Calu3 (cell line): ENCODE data around the gene FILIP1L. TPM values are rescaled to one million over a fixed set of nuclear protein-coding genes. Genes with fewer than 3 reads are reported as not detected.

Source experiments
- BruUV-seq: library from RNA; stranded (reverse); fragments of 400-500 nt; replicated peaks from 2 replicates; lab custom pipeline; 2021; lab: Mats Ljungman, UMichigan
- CTCF ChIA-PET: fragments of 300-600 bp; sonication (Branson Sonifier 250); formaldehyde crosslinking; loops from one replicate; lab custom pipeline; 2022; ENCODE audit warnings: antibody characterized with exemption; lab: Charles Lee
- DNase-seq: peaks from one replicate; pipeline ENCODE4 v3.0.0; 2022
- H3K27ac Mint-ChIP-seq: one replicate; pipeline ENCODE4 v1.8.0; 2022; ENCODE audit warnings: mixed read lengths; ENCODE audit not compliant: unreplicated experiment
- H3K27me3 Mint-ChIP-seq: one replicate; pipeline ENCODE4 v1.8.0; 2022; ENCODE audit warnings: mixed read lengths; ENCODE audit not compliant: unreplicated experiment
- H3K36me3 Mint-ChIP-seq: one replicate; pipeline ENCODE4 v1.8.0; 2022; ENCODE audit warnings: mild to moderate bottlenecking, moderate library complexity, mixed read lengths; ENCODE audit not compliant: insufficient read depth, unreplicated experiment
- H3K4me1 Mint-ChIP-seq: one replicate; pipeline ENCODE4 v1.8.0; 2022; ENCODE audit warnings: mild to moderate bottlenecking, low read depth, mixed read lengths; ENCODE audit not compliant: unreplicated experiment
- H3K4me3 Mint-ChIP-seq: one replicate; pipeline ENCODE4 v1.8.0; 2022; ENCODE audit warnings: mild to moderate bottlenecking, low read depth, moderate library complexity, mixed read lengths; ENCODE audit not compliant: unreplicated experiment
- H3K9me3 Mint-ChIP-seq: one replicate; pipeline ENCODE4 v1.8.0; 2022; ENCODE audit warnings: low read depth, mixed read lengths; ENCODE audit not compliant: unreplicated experiment
- CTCF ChIP-seq: fragments of 200-600 bp; IDR thresholded peaks from one replicate; pipeline ENCODE4 v1.8.0; 2022; ENCODE audit warnings: antibody characterized with exemption; ENCODE audit not compliant: unreplicated experiment
- intact Hi-C: fragments of 100-400 bp; cut with micrococcal nuclease; formaldehyde crosslinking; loops from one replicate; pipeline ENCODE4 v1.10.0; 2022; ENCODE audit not compliant: unreplicated experiment
- total RNA-seq: library from RNA; stranded (reverse); gene quantifications from 2 replicates; pipeline ENCODE4 v1.2.3, GENCODE V29; 2022

FILIP1L gene
- total RNA-seq, 1 experiment from 2014 or later = 5.2 TPM

DNA sequence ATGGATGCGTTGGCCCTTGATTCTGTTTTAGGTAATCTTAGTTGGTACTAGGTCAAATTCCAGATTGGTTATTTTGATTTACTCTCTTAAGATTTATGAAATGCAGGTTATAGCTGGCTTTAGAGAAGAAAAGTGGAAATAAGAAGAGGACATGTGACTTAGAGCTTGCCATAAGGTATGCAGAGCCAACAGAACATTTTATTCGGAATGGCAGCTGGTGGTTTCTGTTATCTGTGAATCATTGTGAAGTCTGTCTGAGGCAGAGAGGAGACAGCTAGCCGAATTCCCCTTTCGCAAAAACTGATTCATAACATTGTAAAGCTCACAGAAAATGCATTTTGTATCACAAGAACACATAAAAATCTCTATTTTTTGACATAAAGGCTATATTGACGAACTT, 82.1 kb downstream of the FILIP1L start:
- Mint-ChIP-seq H3K4me1 (peaks cover 21% of the 10 kb centered on the region), H3K27me3 (no peaks in the 10 kb centered on the region), H3K4me3 (no peak overlapping the region), H3K9me3 (no peaks in the 10 kb centered on the region), H3K36me3 (no peaks in the 10 kb centered on the region), H3K27ac (no peak overlapping the region)
- intact Hi-C loops = no loop called here
- CTCF ChIA-PET = no interaction called here
- no peak for DNase-seq
- TF ChIP-seq CTCF = no peak
- no TSS peak for BruUV-seq

DNA sequence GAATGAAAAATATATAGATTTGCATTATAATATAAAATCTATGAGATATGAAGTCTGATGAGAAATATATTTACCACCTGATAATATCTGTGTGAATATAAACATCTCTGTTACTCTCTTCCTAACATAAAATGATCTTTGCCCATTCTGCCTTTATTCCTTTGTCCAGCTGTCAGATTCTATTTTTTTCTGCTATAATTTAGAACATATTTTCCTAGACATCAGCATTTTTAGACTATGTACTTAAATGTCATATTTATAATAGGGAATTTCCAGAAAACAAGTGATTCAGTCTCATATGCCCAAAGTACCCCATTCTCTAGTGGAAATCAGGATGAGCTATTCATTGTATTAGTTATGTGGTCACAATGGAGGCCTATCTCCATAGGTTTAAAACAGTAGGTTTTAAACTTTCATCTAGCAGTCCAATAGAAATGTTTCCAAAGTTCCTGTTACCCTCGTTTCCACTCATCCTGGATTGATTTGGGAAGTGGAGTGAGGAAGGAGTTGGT, 83.3 kb downstream of the FILIP1L start:
- CTCF ChIA-PET = no interaction called here
- BruUV-seq = no TSS peak

GRCh38 chr3:100030346-100030745, 84.0 kb downstream of the FILIP1L start:
- DNase-seq = no peak
- Mint-ChIP-seq H3K27ac (no peak overlapping the region), H3K4me1 (peaks cover 16% of the 10 kb centered on the region), H3K27me3 (no peaks in the 10 kb centered on the region), H3K36me3 (no peaks in the 10 kb centered on the region), H3K4me3 (no peak overlapping the region), H3K9me3 (no peaks in the 10 kb centered on the region)
- no peak for TF ChIP-seq CTCF
- intact Hi-C loops = no loop called here
- CTCF ChIA-PET = no interaction called here
- no TSS peak for BruUV-seq

More for the DNA sequence above, 83.3 kb downstream of the FILIP1L start:
- H3K4me3 Mint-ChIP-seq = no peak overlapping the region
- intact Hi-C loops = no loop called here
- H3K36me3 Mint-ChIP-seq = no peaks in the 10 kb centered on the region
- TF ChIP-seq CTCF = no peak
- DNase-seq = no peak
- H3K4me1 Mint-ChIP-seq = peaks cover 16% of the 10 kb centered on the region
- no peak overlapping the region for H3K27ac Mint-ChIP-seq
- H3K9me3 Mint-ChIP-seq = no peaks in the 10 kb centered on the region
- H3K27me3 Mint-ChIP-seq = no peaks in the 10 kb centered on the region

DNA sequence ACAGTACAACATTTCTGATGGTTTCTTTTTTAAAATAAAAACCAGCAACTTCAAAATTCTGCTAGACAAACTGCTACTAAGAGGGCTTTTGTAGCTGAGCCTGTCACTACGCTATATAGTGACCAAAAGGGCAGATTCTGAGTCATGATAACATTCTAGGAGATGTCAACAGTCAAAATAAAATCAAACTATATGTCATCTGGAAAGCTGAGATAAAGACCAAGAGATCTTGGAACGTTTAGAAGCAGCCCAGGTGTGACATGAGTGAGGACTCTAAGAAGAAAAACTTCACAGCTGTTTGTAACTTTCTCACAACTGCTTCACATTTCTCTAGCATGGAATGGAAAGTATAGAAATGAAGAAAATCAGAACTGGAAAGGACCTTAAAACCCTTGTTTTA, 84.6 kb downstream of the FILIP1L start:
- Mint-ChIP-seq H3K36me3 (no peaks in the 10 kb centered on the region), H3K4me3 (no peak overlapping the region), H3K4me1 (peaks cover 20% of the 10 kb centered on the region), H3K27me3 (no peaks in the 10 kb centered on the region), H3K9me3 (no peaks in the 10 kb centered on the region), H3K27ac (no peak overlapping the region)
- no peak for TF ChIP-seq CTCF
- BruUV-seq = no TSS peak
- intact Hi-C loops = no loop called here
- CTCF ChIA-PET = no interaction called here
- no peak for DNase-seq
